Measurements from ENCODE around the gene CAMK4. TPM values are rescaled to one million over a fixed set of nuclear protein-coding genes. Genes with fewer than 3 reads are reported as not detected.

Gene CAMK4
- total RNA-seq, 2 donors from 2014 or later, result 6.7 to 14.0 TPM

DNA sequence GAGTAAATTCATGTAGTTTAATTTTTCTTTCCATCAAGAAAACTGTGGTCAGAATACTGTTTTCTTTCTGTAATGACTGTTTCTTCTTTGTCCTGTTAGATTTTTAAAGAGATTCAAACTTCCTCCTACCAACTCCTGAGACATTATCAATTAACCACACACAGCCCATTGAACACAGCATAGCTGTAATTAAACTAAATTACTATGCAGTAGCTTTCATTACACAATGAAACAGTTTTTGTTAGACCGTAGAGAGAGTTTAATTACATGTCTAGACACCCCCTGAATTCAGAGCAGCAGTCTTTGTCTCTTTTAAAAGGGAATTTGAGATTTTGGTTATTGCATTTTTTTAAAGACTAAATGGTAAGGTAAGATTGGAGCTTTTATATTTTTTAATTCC lies 210.6 kb downstream of the CAMK4 start:
- no peaks in the 10 kb centered on the region for H3K9me3 ChIP-seq
- H3K27ac ChIP-seq, result no peak overlapping the region
- 56% methylated on average over 1 of the region's 1 CpG for WGBS
- H3K4me1 ChIP-seq (replicated peaks), result no peaks in the 10 kb centered on the region
- no peak overlapping the region for H3K4me3 ChIP-seq
- TF ChIP-seq POLR2A (IDR thresholded peaks at IDR 0.05) (no peak), POLR2AphosphoS5 (IDR thresholded peaks at IDR 0.05) (no peak)
- TF ChIP-seq, protein P1, sequence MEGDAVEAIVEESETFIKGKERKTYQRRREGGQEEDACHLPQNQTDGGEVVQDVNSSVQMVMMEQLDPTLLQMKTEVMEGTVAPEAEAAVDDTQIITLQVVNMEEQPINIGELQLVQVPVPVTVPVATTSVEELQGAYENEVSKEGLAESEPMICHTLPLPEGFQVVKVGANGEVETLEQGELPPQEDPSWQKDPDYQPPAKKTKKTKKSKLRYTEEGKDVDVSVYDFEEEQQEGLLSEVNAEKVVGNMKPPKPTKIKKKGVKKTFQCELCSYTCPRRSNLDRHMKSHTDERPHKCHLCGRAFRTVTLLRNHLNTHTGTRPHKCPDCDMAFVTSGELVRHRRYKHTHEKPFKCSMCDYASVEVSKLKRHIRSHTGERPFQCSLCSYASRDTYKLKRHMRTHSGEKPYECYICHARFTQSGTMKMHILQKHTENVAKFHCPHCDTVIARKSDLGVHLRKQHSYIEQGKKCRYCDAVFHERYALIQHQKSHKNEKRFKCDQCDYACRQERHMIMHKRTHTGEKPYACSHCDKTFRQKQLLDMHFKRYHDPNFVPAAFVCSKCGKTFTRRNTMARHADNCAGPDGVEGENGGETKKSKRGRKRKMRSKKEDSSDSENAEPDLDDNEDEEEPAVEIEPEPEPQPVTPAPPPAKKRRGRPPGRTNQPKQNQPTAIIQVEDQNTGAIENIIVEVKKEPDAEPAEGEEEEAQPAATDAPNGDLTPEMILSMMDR (IDR thresholded peaks at IDR 0.05), result no peak
- intact Hi-C loops (cut with DNase I), result no loop called here
- no peaks in the 10 kb centered on the region for H3K27me3 ChIP-seq (replicated peaks; ENCODE audit: insufficient read depth)
- DNase-seq (ENCODE audit: low spot score), result no peak
- no peaks in the 10 kb centered on the region for H3K36me3 ChIP-seq

DNA sequence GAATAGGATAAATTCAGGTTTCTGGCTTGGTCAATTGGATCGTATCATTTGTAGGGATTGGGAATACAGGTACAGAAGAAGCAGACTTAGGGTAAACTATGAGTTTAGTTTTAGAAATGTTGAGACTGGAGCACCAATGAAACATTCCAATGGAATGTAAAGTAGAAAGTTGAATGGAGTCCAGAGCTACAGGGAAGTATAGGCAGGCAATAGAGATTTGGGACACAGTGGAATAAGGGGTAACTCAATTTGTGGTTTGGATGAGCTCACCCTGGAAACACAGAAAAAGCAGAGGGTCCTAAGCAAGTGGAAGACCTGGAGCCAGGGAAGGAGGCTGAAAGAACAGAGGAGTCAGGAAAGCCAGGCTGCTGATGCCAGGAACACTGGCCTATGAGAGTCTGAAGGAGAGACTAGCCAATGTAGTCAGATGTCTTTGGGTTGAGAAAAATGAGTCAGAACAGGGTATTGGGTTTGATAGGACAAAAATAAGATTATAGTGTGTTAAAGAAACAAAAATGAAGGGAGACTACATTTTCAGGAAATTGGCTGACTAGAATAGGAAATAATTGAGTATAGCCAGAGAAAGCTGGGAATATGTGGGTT lies 215.4 kb downstream of the CAMK4 start:
- WGBS, result 94% methylated on average over 1 of the region's 1 CpG
- no peaks in the 10 kb centered on the region for H3K36me3 ChIP-seq
- H3K4me3 ChIP-seq, result no peak overlapping the region
- H3K4me1 ChIP-seq (replicated peaks), result no peaks in the 10 kb centered on the region
- no peak for DNase-seq (ENCODE audit: low spot score)
- no peak overlapping the region for H3K27ac ChIP-seq
- TF ChIP-seq, protein P1 (IDR thresholded peaks at IDR 0.05), result no peak
- no peak for TF ChIP-seq POLR2AphosphoS5 (IDR thresholded peaks at IDR 0.05)
- no peak for TF ChIP-seq POLR2A (IDR thresholded peaks at IDR 0.05)
- H3K27me3 ChIP-seq (replicated peaks; ENCODE audit: insufficient read depth), result no peaks in the 10 kb centered on the region
- H3K9me3 ChIP-seq, result no peaks in the 10 kb centered on the region
- intact Hi-C loops (cut with DNase I), result no loop called here

DNA sequence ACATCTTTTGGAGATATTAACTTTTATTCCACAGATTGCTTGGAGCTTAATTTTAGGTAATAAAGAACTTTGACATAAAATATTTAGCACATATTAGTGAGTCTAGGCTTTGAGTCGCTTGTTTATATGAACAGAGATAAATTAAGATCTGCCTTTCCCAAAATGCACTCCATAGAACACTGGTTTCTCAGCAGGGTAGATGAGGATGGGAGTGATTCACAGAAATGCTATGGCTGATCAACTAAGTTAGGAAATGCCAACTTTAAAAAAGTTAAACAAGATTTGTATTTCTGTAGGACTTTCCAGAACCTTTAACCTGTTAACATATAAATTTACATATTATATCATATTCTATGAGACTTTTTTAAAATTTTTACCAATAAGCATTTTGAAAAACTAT lies 222.9 kb downstream of the CAMK4 start:
- DNase-seq (ENCODE audit: low spot score), result no peak

DNA sequence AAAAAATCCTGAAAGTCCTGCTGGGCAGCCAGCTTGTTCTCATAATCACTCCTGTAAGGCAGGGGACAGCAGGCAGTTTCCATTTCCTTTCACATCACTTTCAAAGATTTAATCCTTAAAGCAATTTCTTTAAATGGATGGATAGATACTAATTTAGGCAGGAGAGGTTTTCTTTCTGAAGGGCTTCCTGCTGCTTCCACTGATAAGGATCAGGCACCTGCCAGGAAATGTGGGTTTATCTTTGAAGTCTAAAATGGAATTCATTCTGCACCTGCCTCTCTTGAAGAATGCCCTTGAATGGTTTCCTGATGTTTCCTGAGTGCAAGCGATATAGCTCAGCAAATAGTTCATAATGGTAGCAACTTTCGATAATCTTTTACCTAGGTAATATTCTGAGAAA lies 223.6 kb downstream of the CAMK4 start:
- TF ChIP-seq POLR2AphosphoS5 (IDR thresholded peaks at IDR 0.05), result no peak
- TF ChIP-seq, protein P1 (IDR thresholded peaks at IDR 0.05), result no peak
- TF ChIP-seq POLR2A (IDR thresholded peaks at IDR 0.05), result no peak
- Histone ChIP-seq H3K4me1 (replicated peaks) (no peaks in the 10 kb centered on the region), H3K9me3 (no peaks in the 10 kb centered on the region), H3K27me3 (replicated peaks; ENCODE audit: insufficient read depth) (no peaks in the 10 kb centered on the region), H3K27ac (no peak overlapping the region), H3K4me3 (no peak overlapping the region), H3K36me3 (no peaks in the 10 kb centered on the region)
- WGBS, result 19% methylated on average over 2 of the region's 2 CpGs
- intact Hi-C loops (cut with DNase I), result no loop called here
- no peak for DNase-seq (ENCODE audit: low spot score)

More for the DNA sequence above, 222.9 kb downstream of the CAMK4 start:
- WGBS, result 80% methylated on average over 1 of the region's 1 CpG
- intact Hi-C loops (cut with DNase I), result no loop called here
- TF ChIP-seq POLR2A (IDR thresholded peaks at IDR 0.05), result no peak
- TF ChIP-seq, protein P1 (IDR thresholded peaks at IDR 0.05), result no peak
- no peak for TF ChIP-seq POLR2AphosphoS5 (IDR thresholded peaks at IDR 0.05)
- no peaks in the 10 kb centered on the region for H3K4me1 ChIP-seq (replicated peaks)
- no peak overlapping the region for H3K27ac ChIP-seq
- H3K27me3 ChIP-seq (replicated peaks; ENCODE audit: insufficient read depth), result no peaks in the 10 kb centered on the region
- no peaks in the 10 kb centered on the region for H3K36me3 ChIP-seq
- H3K9me3 ChIP-seq, result no peaks in the 10 kb centered on the region
- no peak overlapping the region for H3K4me3 ChIP-seq

DNA sequence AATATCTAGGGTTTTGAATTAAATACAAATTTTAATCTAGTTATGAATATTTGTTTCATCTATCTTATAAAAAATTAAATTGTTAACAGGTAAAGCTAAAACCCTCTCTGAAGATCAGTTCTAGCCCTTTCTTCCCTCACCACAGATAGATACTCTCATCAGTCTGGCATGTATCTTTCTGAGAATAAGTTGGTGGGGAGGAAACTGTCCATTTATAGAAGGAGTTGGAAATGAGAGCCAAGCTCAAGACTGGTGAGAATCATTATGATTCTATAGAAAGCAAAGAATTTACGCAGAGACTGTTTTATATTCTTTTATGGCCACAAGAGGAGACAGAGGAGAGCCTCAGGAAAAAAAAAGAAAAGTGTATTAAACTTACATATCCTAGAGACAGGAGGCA lies 229.1 kb downstream of the CAMK4 start:
- Histone ChIP-seq H3K27me3 (replicated peaks; ENCODE audit: insufficient read depth) (no peaks in the 10 kb centered on the region), H3K4me3 (no peak overlapping the region), H3K36me3 (no peaks in the 10 kb centered on the region), H3K9me3 (no peaks in the 10 kb centered on the region), H3K4me1 (replicated peaks) (no peaks in the 10 kb centered on the region), H3K27ac (no peak overlapping the region)
- TF ChIP-seq, protein P1 (IDR thresholded peaks at IDR 0.05), result no peak
- TF ChIP-seq POLR2AphosphoS5 (IDR thresholded peaks at IDR 0.05) (no peak), POLR2A (IDR thresholded peaks at IDR 0.05) (no peak)
- 59% methylated on average over 1 of the region's 1 CpG for WGBS
- intact Hi-C loops (cut with DNase I), result no loop called here
- DNase-seq (ENCODE audit: low spot score), result no peak

Measured in prostate gland (tissue), 2 donors.